Panc1 (cell line): ENCODE results near the gene RELB. TPM values are rescaled to one million over a fixed set of nuclear protein-coding genes. Genes with fewer than 3 reads are reported as not detected.
"Not testable (repeated sequence)": the region's sequence is repeated elsewhere in the genome, so short reads cannot be mapped to it uniquely, and the experiment has no call there.

ENCODE experiments used
- ATAC-seq: fragments of 200-7000 bp; cut with Tn5 transposase; 2 replicates; pipeline ENCODE4 v1.9.1; 2020; ENCODE audit warnings: mild to moderate bottlenecking, moderate library complexity
- BruUV-seq: library from RNA; stranded (reverse); fragments of 400-500 nt; replicated peaks from 2 replicates; lab custom pipeline; 2021; lab: Mats Ljungman, UMichigan
- CTCF ChIA-PET: fragments of 300-600 bp; sonication (Branson Sonifier 250); formaldehyde crosslinking; loops from one replicate; lab custom pipeline; 2022; ENCODE audit warnings: antibody characterized with exemption; lab: Charles Lee
- POLR2A ChIA-PET: fragments of 300-600 bp; sonication (Branson Sonifier 250); formaldehyde crosslinking; loops from one replicate; lab custom pipeline; 2022; ENCODE audit warnings: antibody characterized with exemption; lab: Charles Lee
- DNase-seq: peaks from one replicate; pipeline ENCODE4 v3.0.0-alpha.2; 2010; ENCODE audit warnings: low read depth, low spot score
- H3K27ac ChIP-seq: 2 replicates; pipeline ENCODE4 v1.5.1; 2011; ENCODE audit warnings: mild to moderate bottlenecking, low read length, inconsistent platforms
- H3K27me3 ChIP-seq: fragments of 200-500 bp; sonication (Bioruptor generic); 2 replicates; pipeline ENCODE4 v1.6.0; 2014; ENCODE audit warnings: low read length, inconsistent platforms; ENCODE audit not compliant: control insufficient read depth, insufficient read depth
- H3K36me3 ChIP-seq: fragments of 200-500 bp; sonication (Bioruptor generic); 2 replicates; pipeline ENCODE4 v1.5.1; 2014; ENCODE audit warnings: inconsistent platforms, mild to moderate bottlenecking, low read length, moderate library complexity; ENCODE audit not compliant: control insufficient read depth, insufficient read depth
- H3K4me1 ChIP-seq: 2 replicates; pipeline ENCODE4 v1.5.1; 2011; ENCODE audit warnings: inconsistent platforms, mild to moderate bottlenecking, low read length, moderate library complexity; ENCODE audit not compliant: control insufficient read depth, insufficient read depth
- H3K4me3 ChIP-seq, 2 experiments: 2 replicates each; pipeline ENCODE4 v1.5.1; 2011 to 2012; ENCODE audit warnings: low read depth in 2 of 2, low read length in 2 of 2, mild to moderate bottlenecking in 2 of 2, inconsistent platforms in 1 of 2, moderate library complexity in 1 of 2
- H3K9me3 ChIP-seq: fragments of 200-500 bp; sonication (Bioruptor generic); 2 replicates; pipeline ENCODE4 v1.5.1; 2014; ENCODE audit warnings: low read depth, mild to moderate bottlenecking, inconsistent platforms, low read length, moderate library complexity; ENCODE audit not compliant: control insufficient read depth, insufficient read depth
- CTCF ChIP-seq: fragments of 450-650 bp; IDR thresholded peaks from 2 replicates; pipeline ENCODE4 v1.5.1; 2017; ENCODE audit warnings: mild to moderate bottlenecking
- POLR2AphosphoS5 ChIP-seq: IDR thresholded peaks from 2 replicates; pipeline ENCODE4 v1.6.1; 2012; ENCODE audit warnings: mild to moderate bottlenecking, low read depth, low read length, moderate library complexity
- REST ChIP-seq, 2 experiments: IDR thresholded peaks; 2 replicates each; pipeline ENCODE4 v1.6.1; 2011 to 2012; ENCODE audit warnings: low read depth in 2 of 2, control low read depth in 1 of 2, low read length in 1 of 2, mild to moderate bottlenecking in 1 of 2, moderate library complexity in 1 of 2; ENCODE audit not compliant: insufficient read depth in 1 of 2
- SIN3A ChIP-seq: IDR thresholded peaks from 2 replicates; pipeline ENCODE4 v1.6.1; 2012; ENCODE audit warnings: low read depth, mild to moderate bottlenecking, low read length, moderate library complexity, borderline replicate concordance; ENCODE audit not compliant: insufficient read depth
- TCF7L2 ChIP-seq: IDR thresholded peaks from 2 replicates; pipeline ENCODE4 v1.6.1; 2011; ENCODE audit warnings: mild to moderate bottlenecking, low read depth, low read length, inconsistent platforms
- in situ Hi-C: cut with HindIII; loops from 2 replicates; pipeline ENCODE4 v1.10.0; 2016; ENCODE audit warnings: low sequenced_read_pairs, low pct_unique_long_range_greater_than_20kb
- intact Hi-C: fragments of 100-400 bp; cut with micrococcal nuclease; formaldehyde crosslinking; loops from one replicate; pipeline ENCODE4 v1.10.0; 2022; ENCODE audit not compliant: unreplicated experiment
- total RNA-seq: library from RNA; stranded (reverse); gene quantifications from one replicate; pipeline ENCODE4 v1.2.1, GENCODE V29; 2021; ENCODE audit not compliant: unreplicated experiment

RELB gene
- total RNA-seq, 1 experiment from 2014 or later = 28.1 TPM

- POLR2A ChIA-PET = interaction anchor here (0.6 kb wide), 1 partner anchor 88 kb away, joined by 3 read pairs; no protein-coding TSS in a partner anchor
- CTCF ChIA-PET, H3K4me1 ChIP-seq, H3K36me3 ChIP-seq, in situ Hi-C loops, DNase-seq, intact Hi-C loops, H3K27me3 ChIP-seq, H3K9me3 ChIP-seq, ATAC-seq: not testable (repeated sequence)
- Histone ChIP-seq H3K27ac (peak overlapping the region; percentile 70), H3K4me3 (peak overlapping the region; percentile 48 to 56)
- BruUV-seq = TSS peak; percentile 60
Measured at GRCh38 chr19:45000665-45001064, 599 bp upstream of the RELB start.

- in situ Hi-C loops = no loop called here
- Histone ChIP-seq H3K9me3 (no peaks in the 10 kb centered on the region), H3K36me3 (no peaks in the 10 kb centered on the region), H3K4me3 (no peak overlapping the region), H3K27me3 (no peaks in the 10 kb centered on the region), H3K4me1 (no peaks in the 10 kb centered on the region), H3K27ac (no peak overlapping the region)
- no peak for ATAC-seq
- TF ChIP-seq REST (IDR thresholded peaks at IDR 0.05; ENCODE audit: insufficient read depth in 1 of 2, low read depth in 2 of 2, low read length in 1 of 2) = no peak
- no peak for TF ChIP-seq CTCF
- TF ChIP-seq TCF7L2 = no peak
- no peak for TF ChIP-seq SIN3A
- TF ChIP-seq POLR2AphosphoS5 = no peak
- ChIA-PET POLR2A (interaction anchor here (0.6 kb wide), 1 partner anchor 80 kb away, joined by 4 read pairs; no protein-coding TSS in a partner anchor), CTCF (interaction anchor here (0.7 kb wide), 1 partner anchor 465 kb away, joined by 9 read pairs; no protein-coding TSS in a partner anchor)
- BruUV-seq = no TSS peak
- intact Hi-C loops = no loop called here
- no peak for DNase-seq
Measured at GRCh38 chr19:45003485-45003884, 2.2 kb downstream of the RELB start.

- Histone ChIP-seq H3K27me3 (no peaks in the 10 kb centered on the region), H3K9me3 (no peaks in the 10 kb centered on the region), H3K27ac (no peak overlapping the region), H3K4me1 (no peaks in the 10 kb centered on the region), H3K36me3 (no peaks in the 10 kb centered on the region), H3K4me3 (no peak overlapping the region)
- CTCF ChIA-PET = no interaction called here
- in situ Hi-C loops (no loop called here), intact Hi-C loops (no loop called here)
- DNase-seq (no peak), ATAC-seq (no peak)
- TF ChIP-seq POLR2AphosphoS5 = no peak
- TF ChIP-seq SIN3A = no peak
- no peak for TF ChIP-seq CTCF
- TF ChIP-seq REST (IDR thresholded peaks at IDR 0.05; ENCODE audit: insufficient read depth in 1 of 2, low read depth in 2 of 2, low read length in 1 of 2) = no peak
- TF ChIP-seq TCF7L2 = no peak
- no TSS peak for BruUV-seq
- POLR2A ChIA-PET = no interaction called here
Measured at GRCh38 chr19:45005787-45006186, 4.5 kb downstream of the RELB start.
